ENCODE data around the gene SLC22A15.

The SLC22A15 gene

DNA sequence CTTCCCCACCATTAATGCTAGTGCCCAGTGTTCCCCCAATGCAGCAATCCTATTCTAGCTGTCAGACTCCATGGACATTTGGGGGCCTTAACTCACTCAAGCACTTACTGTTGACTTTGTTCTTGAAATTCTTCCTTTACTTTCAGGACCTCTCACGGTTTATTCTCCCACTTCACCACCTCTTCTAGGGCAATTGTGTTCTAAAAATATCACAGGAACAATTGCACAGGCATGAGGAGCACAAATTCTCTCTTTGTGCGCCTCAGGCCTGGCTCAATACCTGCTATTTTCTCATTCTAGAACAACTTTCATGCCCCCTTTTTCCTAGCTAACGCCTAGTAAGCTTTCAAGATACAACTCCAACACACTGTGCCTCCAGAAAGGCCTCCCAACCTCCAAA is 142.2 kb downstream of the SLC22A15 start:
- no peak overlapping the region for H3K4me3 ChIP-seq (replicated peaks; ENCODE audit: low read depth, low read length)
- DNase-seq (ENCODE audit: extremely low read depth, insufficient read length) = no peak
- TF ChIP-seq, protein P1, sequence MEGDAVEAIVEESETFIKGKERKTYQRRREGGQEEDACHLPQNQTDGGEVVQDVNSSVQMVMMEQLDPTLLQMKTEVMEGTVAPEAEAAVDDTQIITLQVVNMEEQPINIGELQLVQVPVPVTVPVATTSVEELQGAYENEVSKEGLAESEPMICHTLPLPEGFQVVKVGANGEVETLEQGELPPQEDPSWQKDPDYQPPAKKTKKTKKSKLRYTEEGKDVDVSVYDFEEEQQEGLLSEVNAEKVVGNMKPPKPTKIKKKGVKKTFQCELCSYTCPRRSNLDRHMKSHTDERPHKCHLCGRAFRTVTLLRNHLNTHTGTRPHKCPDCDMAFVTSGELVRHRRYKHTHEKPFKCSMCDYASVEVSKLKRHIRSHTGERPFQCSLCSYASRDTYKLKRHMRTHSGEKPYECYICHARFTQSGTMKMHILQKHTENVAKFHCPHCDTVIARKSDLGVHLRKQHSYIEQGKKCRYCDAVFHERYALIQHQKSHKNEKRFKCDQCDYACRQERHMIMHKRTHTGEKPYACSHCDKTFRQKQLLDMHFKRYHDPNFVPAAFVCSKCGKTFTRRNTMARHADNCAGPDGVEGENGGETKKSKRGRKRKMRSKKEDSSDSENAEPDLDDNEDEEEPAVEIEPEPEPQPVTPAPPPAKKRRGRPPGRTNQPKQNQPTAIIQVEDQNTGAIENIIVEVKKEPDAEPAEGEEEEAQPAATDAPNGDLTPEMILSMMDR (IDR thresholded peaks at IDR 0.05; ENCODE audit: insufficient read depth, low read length, poor library complexity, severe bottlenecking) = no peak
- H3K27me3 ChIP-seq (replicated peaks; ENCODE audit: control insufficient read depth, insufficient read depth, low read length) = no peaks in the 10 kb centered on the region
- H3K36me3 ChIP-seq (ENCODE audit: control insufficient read depth, insufficient read depth, low read length) = no peaks in the 10 kb centered on the region

Measured in GM06990 (cell line).